B cell (primary cell): ENCODE results near the gene BORCS8. TPM values are rescaled to one million over a fixed set of nuclear protein-coding genes. Genes with fewer than 3 reads are reported as not detected.

Experiments
- ATAC-seq: fragments of 200-7000 bp; cut with Tn5 transposase; one replicate; pipeline ENCODE4 v1.10.0; 2021; ENCODE audit warnings: low read depth, mild to moderate bottlenecking, moderate number of reproducible peaks, moderate library complexity
- CTCF ChIA-PET: fragments of 350-600 bp; sonication (Branson Sonifier 250); formaldehyde crosslinking; loops from one replicate; lab custom pipeline; 2021; ENCODE audit warnings: antibody characterized with exemption, inconsistent platforms; lab: Charles Lee
- POLR2A ChIA-PET: fragments of 350-600 bp; sonication (Branson Sonifier 250); formaldehyde crosslinking; loops from one replicate; lab custom pipeline; 2021; ENCODE audit warnings: antibody characterized with exemption; lab: Charles Lee
- DNase-seq: peaks from one replicate; pipeline ENCODE4 v3.0.0; 2013
- H2AFZ ChIP-seq: 2 replicates; pipeline ENCODE4 v1.6.1; 2012; ENCODE audit warnings: mild to moderate bottlenecking, low read depth, low read length; ENCODE audit not compliant: insufficient read depth, poor library complexity, severe bottlenecking
- H3K27ac ChIP-seq, 2 donors: 1 replicate in 1 of 2; 2 replicates in 1 of 2; pipeline ENCODE4 v1.5.1; 2012 to 2013; ENCODE audit warnings: low read length in 2 of 2, mild to moderate bottlenecking in 2 of 2, moderate library complexity in 1 of 2
- H3K27me3 ChIP-seq, 4 experiments: fragments of 200-600 bp in 1 of 4; sonication (generic) in 1 of 4; replicated peaks in 1 of 4; 1 replicate in 2 of 4; 2 replicates in 2 of 4; pipeline versions ENCODE4 v1.6.1 to v1.7.0; 2013 to 2016; ENCODE audit warnings: low read length in 3 of 4, mild to moderate bottlenecking in 2 of 4, mixed read lengths in 1 of 4, moderate library complexity in 1 of 4; ENCODE audit not compliant: insufficient read depth in 4 of 4, control insufficient read depth in 3 of 4; ENCODE audit errors: control extremely low read depth in 1 of 4
- H3K36me3 ChIP-seq, 2 experiments: replicated peaks in 1 of 2; 1 replicate in 1 of 2; 2 replicates in 1 of 2; pipeline versions ENCODE4 v1.6.1 to v1.7.1; 2013; ENCODE audit warnings: low read length in 1 of 2; ENCODE audit not compliant: insufficient read depth in 2 of 2, control insufficient read depth in 1 of 2; ENCODE audit errors: control extremely low read depth in 1 of 2, extremely low read depth in 1 of 2
- H3K4me1 ChIP-seq, 2 donors: fragments of 200-600 bp in 1 of 2; sonication (generic) in 1 of 2; 1 replicate in 1 of 2; 2 replicates in 1 of 2; pipeline versions ENCODE4 v1.5.1 to v1.6.1; 2013 to 2017; ENCODE audit warnings: low read length in 2 of 2; ENCODE audit not compliant: control insufficient read depth in 2 of 2, insufficient read depth in 2 of 2
- H3K4me2 ChIP-seq: replicated peaks from 2 replicates; pipeline ENCODE3; 2012; ENCODE audit warnings: mild to moderate bottlenecking, low read depth, low read length; ENCODE audit not compliant: poor library complexity, severe bottlenecking
- H3K4me3 ChIP-seq, 5 experiments: fragments of 200-600 bp in 1 of 5; sonication (generic) in 1 of 5; 1 replicate in 3 of 5; 2 replicates in 2 of 5; pipeline versions ENCODE4 v1.5.1 to v1.7.0; 2011 to 2016; ENCODE audit warnings: low read length in 4 of 5, mild to moderate bottlenecking in 4 of 5, low read depth in 2 of 5, control low read depth in 1 of 5, moderate library complexity in 1 of 5; ENCODE audit not compliant: insufficient read depth in 1 of 5; ENCODE audit errors: control extremely low read depth in 1 of 5, extremely low read depth in 1 of 5
- H3K79me2 ChIP-seq: fragments of 200-600 bp; sonication (generic); one replicate; pipeline ENCODE4 v1.6.0; 2016; ENCODE audit warnings: low read length; ENCODE audit not compliant: control insufficient read depth, insufficient read depth
- H3K9ac ChIP-seq: fragments of 200-600 bp; sonication (generic); 2 replicates; pipeline ENCODE4 v1.6.1; 2017; ENCODE audit warnings: mild to moderate bottlenecking, low read length, moderate library complexity
- H3K9me3 ChIP-seq, 3 donors: one replicate each; pipeline versions ENCODE4 v1.6.1 to v1.7.1; 2013; ENCODE audit warnings: low read length in 2 of 3; ENCODE audit not compliant: control insufficient read depth in 2 of 3, insufficient read depth in 1 of 3; ENCODE audit errors: control extremely low read depth in 1 of 3
- H4K20me1 ChIP-seq: 2 replicates; pipeline ENCODE4 v1.6.0; 2012; ENCODE audit warnings: mild to moderate bottlenecking, low read length; ENCODE audit not compliant: insufficient read depth, control insufficient read depth, poor library complexity, severe bottlenecking
- H3K27ac Mint-ChIP-seq: one replicate; pipeline ENCODE4 v1.8.0; 2021; ENCODE audit warnings: mixed read lengths
- H3K27me3 Mint-ChIP-seq: one replicate; pipeline ENCODE4 v1.8.0; 2021; ENCODE audit warnings: mixed read lengths
- H3K4me1 Mint-ChIP-seq: one replicate; pipeline ENCODE4 v1.8.0; 2021; ENCODE audit warnings: mixed read lengths
- H3K4me3 Mint-ChIP-seq: one replicate; pipeline ENCODE4 v1.8.0; 2021; ENCODE audit warnings: mixed read lengths
- H3K9me3 Mint-ChIP-seq: one replicate; pipeline ENCODE4 v1.8.0; 2022; ENCODE audit warnings: mixed read lengths; ENCODE audit not compliant: insufficient read depth
- CTCF ChIP-seq: fragments of 200-600 bp; IDR thresholded peaks from one replicate; pipeline ENCODE4 v1.8.0; 2022; ENCODE audit warnings: antibody characterized with exemption, mild to moderate bottlenecking
- EZH2 ChIP-seq: IDR thresholded peaks from 2 replicates; pipeline ENCODE4 v1.6.1; 2012; ENCODE audit warnings: borderline replicate concordance, low read depth, mild to moderate bottlenecking, moderate library complexity, low read length; ENCODE audit not compliant: insufficient read depth, poor library complexity, severe bottlenecking
- WGBS: methylation state at CpG from one replicate; pipeline ENCODE4 v1.1.5; 2013; ENCODE audit warnings: missing lambda C conversion rate; ENCODE audit not compliant: insufficient coverage; 5-methylcytosine and 5-hydroxymethylcytosine counted together
- intact Hi-C: fragments of 100-400 bp; cut with micrococcal nuclease; formaldehyde crosslinking; loops from one replicate; pipeline ENCODE4 v1.10.0; 2022
- polyA plus RNA-seq: library from polyadenylated mRNA; depleted of rRNA; stranded (reverse); fragments of >200 nt; gene quantifications from 2 replicates; pipeline ENCODE4 v1.2.3, GENCODE V29; 2012
- total RNA-seq, 2 donors: library from RNA; stranded (reverse); fragments of 120-200 nt in 1 of 2; gene quantifications; 1 replicate in 1 of 2; 2 replicates in 1 of 2; pipeline versions ENCODE4 v1.2.3 to v1.2.4, GENCODE V29; 2013 to 2022

Gene BORCS8
- total and polyA plus RNA-seq, 2 donors (not counting 1 experiment from before 2014, with no cell fraction given): 37.6 to 63.1 TPM

GRCh38 chr19:19170873-19171672 is 20.9 kb downstream of the BORCS8 start:
- Mint-ChIP-seq H3K27me3 (peaks cover 8% of the 10 kb centered on the region), H3K9me3 (no peaks in the 10 kb centered on the region), H3K4me1 (peaks cover 30% of the 10 kb centered on the region), H3K4me3 (peak overlapping the region; percentile 82), H3K27ac (no peak overlapping the region)
- peaks cover 0 to 11% (median 0%) of the 10 kb centered on the region in 3 donors for H3K9me3 ChIP-seq
- TF ChIP-seq EZH2: no peak
- no peak for TF ChIP-seq CTCF
- no peaks in the 10 kb centered on the region for H4K20me1 ChIP-seq
- no peak for ATAC-seq
- 98% methylated on average over 5 of the region's 6 CpGs for WGBS
- no peaks in the 10 kb centered on the region for H3K79me2 ChIP-seq
- H3K27me3 ChIP-seq: peaks cover 0 to 18% (median 2%) of the 10 kb centered on the region in 4 experiments
- H3K4me3 ChIP-seq: no peak overlapping the region
- ChIA-PET POLR2A (no interaction called here), CTCF (interaction anchor here (1.9 to 13.6 kb wide), 2 partner anchors 16 to 26 kb away, joined by 5 to 285 read pairs; no protein-coding TSS in a partner anchor)
- no peak overlapping the region for H3K9ac ChIP-seq
- no peak overlapping the region for H2AFZ ChIP-seq
- H3K4me2 ChIP-seq: peak overlapping the region; percentile 84
- peaks cover 13 to 22% of the 10 kb centered on the region in 2 donors for H3K4me1 ChIP-seq
- no peak for DNase-seq
- peaks cover 0 to under 1% of the 10 kb centered on the region in 2 experiments for H3K36me3 ChIP-seq
- intact Hi-C loops: loop anchor here (1.0 kb wide), 2 partner anchors 11 to 33 kb away; partner anchors contain the start of gene TMEM161A
- no peak overlapping the region for H3K27ac ChIP-seq
